Spleen (tissue), 7 donors: ENCODE measurements around the gene LITAF.

ENCODE experiments used
- CTCF ChIP-seq, 11 experiments: fragments of 200-600 bp in 7 of 11; fragments of 450-650 bp in 4 of 11; sonication (generic) in 4 of 11; IDR thresholded peaks in 8 of 11; conservative IDR thresholded peaks in 3 of 11; 1 replicate in 7 of 11; 2 replicates in 4 of 11; pipeline versions ENCODE4 v1.4.0 to v1.8.0; 2016 to 2021; ENCODE audit warnings: antibody characterized with exemption in 11 of 11, inconsistent platforms in 4 of 11, mild to moderate bottlenecking in 1 of 11
- POLR2AphosphoS5 ChIP-seq, 3 donors: sonication (generic); formaldehyde crosslinking; IDR thresholded peaks; one replicate each; pipeline ENCODE4 v1.5.1; 2017; ENCODE audit warnings: antibody characterized with exemption in 3 of 3
- donor health status: DM: no; HTN: no; CAD: no; lungs with moderate emphysema.
- donor health status: DM: no; HTN: no; CAD: no.
- donor health status: DM: no; HTN: no; CAD: no.

GRCh38 chr16:11613381-11614303 is 26.9 kb upstream of the LITAF start:
- TF ChIP-seq CTCF (IDR thresholded peaks at IDR 0.05 in 8 of 11, conservative IDR thresholded peaks at IDR 0.05 in 3 of 11): peak in 2 of 11 experiments; percentile 10 to 27
- TF ChIP-seq POLR2AphosphoS5 (IDR thresholded peaks at IDR 0.05): peak; percentile 66 to 69 (median 69)
